ENCODE data around the gene KLHL2.
"Not testable (repeated sequence)": the region's sequence is repeated elsewhere in the genome, so short reads cannot be mapped to it uniquely, and the experiment has no call there.

KLHL2 gene, protein sequence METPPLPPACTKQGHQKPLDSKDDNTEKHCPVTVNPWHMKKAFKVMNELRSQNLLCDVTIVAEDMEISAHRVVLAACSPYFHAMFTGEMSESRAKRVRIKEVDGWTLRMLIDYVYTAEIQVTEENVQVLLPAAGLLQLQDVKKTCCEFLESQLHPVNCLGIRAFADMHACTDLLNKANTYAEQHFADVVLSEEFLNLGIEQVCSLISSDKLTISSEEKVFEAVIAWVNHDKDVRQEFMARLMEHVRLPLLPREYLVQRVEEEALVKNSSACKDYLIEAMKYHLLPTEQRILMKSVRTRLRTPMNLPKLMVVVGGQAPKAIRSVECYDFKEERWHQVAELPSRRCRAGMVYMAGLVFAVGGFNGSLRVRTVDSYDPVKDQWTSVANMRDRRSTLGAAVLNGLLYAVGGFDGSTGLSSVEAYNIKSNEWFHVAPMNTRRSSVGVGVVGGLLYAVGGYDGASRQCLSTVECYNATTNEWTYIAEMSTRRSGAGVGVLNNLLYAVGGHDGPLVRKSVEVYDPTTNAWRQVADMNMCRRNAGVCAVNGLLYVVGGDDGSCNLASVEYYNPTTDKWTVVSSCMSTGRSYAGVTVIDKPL

DNA sequence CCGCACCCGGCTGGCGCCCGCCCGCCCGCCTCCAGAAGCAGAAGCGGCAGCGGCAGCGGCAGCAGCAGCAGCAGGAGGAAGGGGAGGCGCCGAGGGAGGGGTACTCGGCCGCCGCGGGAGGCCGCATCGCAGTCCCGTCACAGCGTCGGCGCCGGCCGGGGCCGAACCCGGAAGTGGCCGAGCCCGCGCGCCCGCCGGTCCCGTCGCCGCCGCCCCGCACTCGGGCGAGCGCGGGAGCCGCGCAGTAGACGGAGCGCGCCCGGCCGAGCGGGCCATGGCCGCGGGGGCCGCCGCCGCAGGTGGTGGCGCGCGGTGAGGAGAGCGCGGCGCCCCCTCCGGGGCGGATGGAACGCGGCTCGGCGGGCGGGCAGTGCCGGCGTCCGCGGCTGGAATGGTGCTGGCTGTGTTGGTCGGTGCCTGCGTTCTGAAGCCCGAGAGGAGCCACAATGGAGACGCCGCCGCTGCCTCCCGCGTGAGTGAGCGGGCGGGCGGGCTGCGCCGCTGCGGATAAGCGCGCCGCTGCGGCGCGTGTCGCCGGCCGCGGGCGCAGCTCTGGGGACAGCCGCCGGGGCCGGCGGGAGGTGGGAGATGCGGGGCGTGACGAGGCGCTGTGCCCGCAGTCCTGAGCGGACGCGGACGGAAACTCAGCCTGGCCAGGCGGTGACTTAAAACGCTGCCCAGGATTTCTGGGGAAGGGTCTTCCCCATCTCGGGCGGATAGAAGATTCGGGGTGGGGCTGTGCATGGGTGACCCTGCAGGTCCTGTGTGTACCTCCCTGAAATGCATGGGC is at the start of gene KLHL2:
TSS of gene KLHL2 (plus strand) at position 131 of the 790 bp plus-strand sequence. CDS start at position 447, 316 bp downstream.
- peak within 1 kb of the TSS; percentile 89 to 95 for H3K4me3 ChIP-seq (ENCODE audit: low read depth in 1 of 2, low read length in 2 of 2)
- peaks cover 16 to 19% of the 10 kb centered on the region in 2 donors for H3K4me1 ChIP-seq (ENCODE audit: control insufficient read depth in 1 of 2, insufficient read depth in 2 of 2, low read length in 2 of 2)
- H3K9ac ChIP-seq (ENCODE audit: low read depth in 1 of 2, low read length in 2 of 2), result peak within 1 kb of the TSS; percentile 76 to 82
- no peaks in the 10 kb centered on the region for H3K9me3 ChIP-seq (ENCODE audit: control insufficient read depth in 1 of 2, low read length in 2 of 2)
- peak within 1 kb of the TSS; percentile 58 for H3K27ac ChIP-seq (ENCODE audit: low read depth, low read length)
- H3K27me3 ChIP-seq (ENCODE audit: control insufficient read depth in 1 of 2, insufficient read depth in 2 of 2, low read length in 2 of 2), result no peaks in the 10 kb centered on the region
- H3K36me3 ChIP-seq (ENCODE audit: control insufficient read depth in 1 of 2, insufficient read depth in 2 of 2, low read length in 2 of 2), result no peaks in the 10 kb centered on the region

DNA sequence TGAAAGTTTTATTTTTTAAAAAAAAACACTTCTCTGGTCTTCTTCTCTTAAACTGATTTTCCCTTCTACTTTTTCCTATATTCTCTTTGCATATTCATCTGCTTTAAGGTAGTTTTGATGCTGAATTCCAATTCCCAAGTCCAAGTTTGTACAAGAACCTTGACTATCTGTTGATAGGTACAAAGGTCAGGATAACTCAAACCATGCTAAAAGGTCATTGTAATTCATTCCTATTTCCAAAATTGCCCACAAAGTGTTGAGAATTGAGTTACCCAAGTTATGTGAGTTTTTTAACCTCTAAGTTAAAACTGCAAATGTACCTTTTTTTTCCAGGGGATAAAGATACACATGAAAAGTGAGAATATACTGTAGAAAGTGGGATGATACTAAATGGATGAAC is 48.6 kb upstream of the KLHL2 start:
- Histone ChIP-seq H3K9ac (ENCODE audit: low read depth in 1 of 2, low read length in 2 of 2) (no peak overlapping the region), H3K4me3 (ENCODE audit: low read depth in 1 of 2, low read length in 2 of 2) (no peak overlapping the region), H3K27me3 (ENCODE audit: control insufficient read depth in 1 of 2, insufficient read depth in 2 of 2, low read length in 2 of 2) (no peaks in the 10 kb centered on the region), H3K9me3 (ENCODE audit: control insufficient read depth in 1 of 2, low read length in 2 of 2) (no peaks in the 10 kb centered on the region), H3K36me3 (ENCODE audit: control insufficient read depth in 1 of 2, insufficient read depth in 2 of 2, low read length in 2 of 2) (no peaks in the 10 kb centered on the region), H3K27ac (ENCODE audit: low read depth, low read length) (no peak overlapping the region), H3K4me1 (ENCODE audit: control insufficient read depth in 1 of 2, insufficient read depth in 2 of 2, low read length in 2 of 2) (no peaks in the 10 kb centered on the region)

DNA sequence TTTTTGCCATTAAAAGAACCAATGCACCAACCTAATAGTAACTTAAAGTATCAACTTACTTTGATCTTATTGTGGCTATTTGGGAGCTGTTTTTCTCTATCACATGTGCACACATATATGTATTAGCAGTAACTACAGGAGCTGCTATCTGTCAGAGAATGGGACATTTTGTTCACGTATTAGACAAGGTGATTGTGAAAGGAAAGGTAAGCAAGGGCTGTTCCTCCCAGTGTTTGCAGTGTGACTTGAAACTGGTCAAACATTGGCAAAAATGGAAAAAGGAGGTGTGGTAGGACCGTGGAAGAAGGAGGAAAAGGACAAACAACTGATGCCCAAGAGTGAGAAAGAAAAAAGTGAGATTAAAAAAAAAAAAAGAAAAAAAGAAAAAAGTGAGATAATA is 43.1 kb upstream of the KLHL2 start:
- Histone ChIP-seq H3K27me3 (ENCODE audit: control insufficient read depth in 1 of 2, insufficient read depth in 2 of 2, low read length in 2 of 2) (no peaks in the 10 kb centered on the region), H3K27ac (ENCODE audit: low read depth, low read length) (no peak overlapping the region), H3K9ac (ENCODE audit: low read depth in 1 of 2, low read length in 2 of 2) (no peak overlapping the region), H3K36me3 (ENCODE audit: control insufficient read depth in 1 of 2, insufficient read depth in 2 of 2, low read length in 2 of 2) (no peaks in the 10 kb centered on the region), H3K9me3 (ENCODE audit: control insufficient read depth in 1 of 2, low read length in 2 of 2) (no peaks in the 10 kb centered on the region), H3K4me3 (ENCODE audit: low read depth in 1 of 2, low read length in 2 of 2) (no peak overlapping the region), H3K4me1 (ENCODE audit: control insufficient read depth in 1 of 2, insufficient read depth in 2 of 2, low read length in 2 of 2) (no peaks in the 10 kb centered on the region)

DNA sequence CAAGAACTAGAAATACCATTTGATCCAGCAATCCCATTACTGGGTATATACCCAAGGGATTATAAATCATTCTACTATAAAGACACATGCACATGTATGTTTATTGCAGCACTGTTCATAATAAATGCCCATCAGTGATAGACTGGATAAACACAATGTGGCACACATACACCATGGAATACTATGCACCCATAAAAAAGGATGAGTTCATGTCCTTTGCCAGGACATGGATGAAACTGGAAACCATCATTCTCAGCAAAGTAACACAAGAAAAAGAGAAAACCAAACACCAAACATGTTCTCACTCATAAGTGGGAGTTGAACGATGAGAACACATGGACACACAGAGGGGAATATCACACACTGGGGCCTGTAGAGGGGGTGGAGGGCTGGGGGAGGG is 40.5 kb upstream of the KLHL2 start:
- H3K27ac ChIP-seq (ENCODE audit: low read depth, low read length), result not testable (repeated sequence)

DNA sequence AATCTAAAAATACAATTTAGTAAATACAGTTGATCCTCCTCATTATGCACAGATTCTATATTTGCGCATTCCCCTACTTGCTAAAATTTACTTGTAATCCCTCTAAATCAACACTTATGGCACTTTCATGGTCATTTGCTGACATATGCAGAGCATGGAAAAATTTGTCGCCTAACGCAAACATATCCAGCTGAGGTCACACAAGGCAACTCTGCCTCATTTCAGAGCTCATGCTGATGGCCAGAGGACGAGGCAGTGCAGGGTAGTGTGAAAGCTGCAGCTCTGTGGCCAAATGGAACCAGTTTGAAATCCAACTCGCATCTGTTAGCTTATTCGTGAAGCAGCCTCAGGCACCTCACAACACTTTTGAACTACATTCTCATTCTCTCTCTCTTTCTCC is 39.7 kb upstream of the KLHL2 start:
- H3K9me3 ChIP-seq (ENCODE audit: control insufficient read depth in 1 of 2, low read length in 2 of 2), result no peaks in the 10 kb centered on the region
- H3K27me3 ChIP-seq (ENCODE audit: control insufficient read depth in 1 of 2, insufficient read depth in 2 of 2, low read length in 2 of 2), result no peaks in the 10 kb centered on the region
- H3K36me3 ChIP-seq (ENCODE audit: control insufficient read depth in 1 of 2, insufficient read depth in 2 of 2, low read length in 2 of 2), result no peaks in the 10 kb centered on the region
- no peak overlapping the region for H3K9ac ChIP-seq (ENCODE audit: low read depth in 1 of 2, low read length in 2 of 2)
- H3K27ac ChIP-seq (ENCODE audit: low read depth, low read length), result no peak overlapping the region
- H3K4me3 ChIP-seq (ENCODE audit: low read depth in 1 of 2, low read length in 2 of 2), result no peak overlapping the region
- H3K4me1 ChIP-seq (ENCODE audit: control insufficient read depth in 1 of 2, insufficient read depth in 2 of 2, low read length in 2 of 2), result no peaks in the 10 kb centered on the region

More for the DNA sequence above, 40.5 kb upstream of the KLHL2 start:
- H3K9ac ChIP-seq (ENCODE audit: low read depth in 1 of 2, low read length in 2 of 2); H3K36me3 ChIP-seq (ENCODE audit: control insufficient read depth in 1 of 2, insufficient read depth in 2 of 2, low read length in 2 of 2); H3K27me3 ChIP-seq (ENCODE audit: control insufficient read depth in 1 of 2, insufficient read depth in 2 of 2, low read length in 2 of 2); H3K9me3 ChIP-seq (ENCODE audit: control insufficient read depth in 1 of 2, low read length in 2 of 2); H3K4me3 ChIP-seq (ENCODE audit: low read depth in 1 of 2, low read length in 2 of 2); H3K4me1 ChIP-seq (ENCODE audit: control insufficient read depth in 1 of 2, insufficient read depth in 2 of 2, low read length in 2 of 2): not testable (repeated sequence)

DNA sequence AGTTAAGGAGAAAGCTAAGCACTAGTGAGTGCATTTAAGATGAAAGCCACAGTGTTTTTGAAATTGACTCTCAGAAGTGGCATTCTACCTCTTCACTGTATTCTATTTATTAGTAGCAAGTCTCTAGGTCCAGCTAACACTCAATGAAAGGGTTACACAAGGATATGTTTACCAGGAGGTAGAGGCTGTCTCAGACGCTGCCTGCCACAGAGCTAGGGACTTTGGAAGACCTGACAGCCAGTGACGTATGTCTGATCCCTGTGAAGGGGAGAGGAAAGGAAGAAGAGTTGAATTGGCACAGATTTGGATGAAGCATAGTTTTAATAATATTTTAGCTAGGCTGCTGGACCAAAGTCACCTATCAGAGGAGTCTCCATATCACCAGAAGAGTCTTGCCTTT is 36.5 kb upstream of the KLHL2 start:
- H3K27ac ChIP-seq (ENCODE audit: low read depth, low read length), result no peak overlapping the region
- no peak overlapping the region for H3K9ac ChIP-seq (ENCODE audit: low read depth in 1 of 2, low read length in 2 of 2)
- no peaks in the 10 kb centered on the region for H3K4me1 ChIP-seq (ENCODE audit: control insufficient read depth in 1 of 2, insufficient read depth in 2 of 2, low read length in 2 of 2)
- no peaks in the 10 kb centered on the region for H3K36me3 ChIP-seq (ENCODE audit: control insufficient read depth in 1 of 2, insufficient read depth in 2 of 2, low read length in 2 of 2)
- H3K4me3 ChIP-seq (ENCODE audit: low read depth in 1 of 2, low read length in 2 of 2), result no peak overlapping the region
- no peaks in the 10 kb centered on the region for H3K27me3 ChIP-seq (ENCODE audit: control insufficient read depth in 1 of 2, insufficient read depth in 2 of 2, low read length in 2 of 2)
- no peaks in the 10 kb centered on the region for H3K9me3 ChIP-seq (ENCODE audit: control insufficient read depth in 1 of 2, low read length in 2 of 2)

DNA sequence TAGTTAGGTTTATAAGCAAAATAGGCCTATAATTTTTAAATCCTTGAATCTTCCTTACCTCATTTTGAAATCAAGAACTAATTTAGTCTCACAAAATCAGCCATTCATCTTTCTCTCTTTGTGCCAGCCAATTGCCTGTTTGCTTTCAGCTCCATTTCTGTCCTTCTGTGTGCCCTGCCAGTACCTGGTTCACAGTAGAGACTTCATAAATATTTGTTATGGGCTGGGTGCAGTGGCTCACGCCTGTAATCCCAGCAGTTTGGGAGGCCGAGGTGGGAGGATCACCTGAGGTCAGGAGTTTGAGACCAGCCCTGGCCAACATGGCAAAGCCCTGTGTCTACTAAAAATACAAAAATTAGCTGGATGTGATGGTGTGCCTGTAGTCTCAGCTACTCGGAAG is 31.9 kb upstream of the KLHL2 start:
- H3K27me3 ChIP-seq (ENCODE audit: control insufficient read depth in 1 of 2, insufficient read depth in 2 of 2, low read length in 2 of 2); H3K4me1 ChIP-seq (ENCODE audit: control insufficient read depth in 1 of 2, insufficient read depth in 2 of 2, low read length in 2 of 2); H3K4me3 ChIP-seq (ENCODE audit: low read depth in 1 of 2, low read length in 2 of 2); H3K36me3 ChIP-seq (ENCODE audit: control insufficient read depth in 1 of 2, insufficient read depth in 2 of 2, low read length in 2 of 2); H3K9me3 ChIP-seq (ENCODE audit: control insufficient read depth in 1 of 2, low read length in 2 of 2); H3K27ac ChIP-seq (ENCODE audit: low read depth, low read length); H3K9ac ChIP-seq (ENCODE audit: low read depth in 1 of 2, low read length in 2 of 2): not testable (repeated sequence)

DNA sequence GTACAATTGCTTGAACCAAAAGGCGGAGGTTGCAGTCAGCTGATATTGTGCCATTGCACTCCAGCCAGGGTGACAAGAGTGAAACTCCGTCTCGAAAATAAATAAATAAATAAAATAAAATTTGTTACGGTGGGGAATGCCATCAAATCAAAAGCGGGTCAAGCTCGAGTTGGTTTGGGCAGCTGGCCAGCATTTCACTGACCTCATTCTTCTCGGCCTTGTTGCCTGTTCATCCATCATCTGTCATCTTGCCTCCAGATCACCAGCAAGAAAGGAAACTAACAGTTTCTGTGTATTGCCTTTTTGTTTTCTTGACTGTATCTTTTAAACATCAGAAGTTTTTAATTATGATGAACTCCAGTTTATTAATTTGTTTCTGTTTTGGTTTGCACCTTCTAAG is 31.5 kb upstream of the KLHL2 start:
- no peaks in the 10 kb centered on the region for H3K36me3 ChIP-seq (ENCODE audit: control insufficient read depth in 1 of 2, insufficient read depth in 2 of 2, low read length in 2 of 2)

DNA sequence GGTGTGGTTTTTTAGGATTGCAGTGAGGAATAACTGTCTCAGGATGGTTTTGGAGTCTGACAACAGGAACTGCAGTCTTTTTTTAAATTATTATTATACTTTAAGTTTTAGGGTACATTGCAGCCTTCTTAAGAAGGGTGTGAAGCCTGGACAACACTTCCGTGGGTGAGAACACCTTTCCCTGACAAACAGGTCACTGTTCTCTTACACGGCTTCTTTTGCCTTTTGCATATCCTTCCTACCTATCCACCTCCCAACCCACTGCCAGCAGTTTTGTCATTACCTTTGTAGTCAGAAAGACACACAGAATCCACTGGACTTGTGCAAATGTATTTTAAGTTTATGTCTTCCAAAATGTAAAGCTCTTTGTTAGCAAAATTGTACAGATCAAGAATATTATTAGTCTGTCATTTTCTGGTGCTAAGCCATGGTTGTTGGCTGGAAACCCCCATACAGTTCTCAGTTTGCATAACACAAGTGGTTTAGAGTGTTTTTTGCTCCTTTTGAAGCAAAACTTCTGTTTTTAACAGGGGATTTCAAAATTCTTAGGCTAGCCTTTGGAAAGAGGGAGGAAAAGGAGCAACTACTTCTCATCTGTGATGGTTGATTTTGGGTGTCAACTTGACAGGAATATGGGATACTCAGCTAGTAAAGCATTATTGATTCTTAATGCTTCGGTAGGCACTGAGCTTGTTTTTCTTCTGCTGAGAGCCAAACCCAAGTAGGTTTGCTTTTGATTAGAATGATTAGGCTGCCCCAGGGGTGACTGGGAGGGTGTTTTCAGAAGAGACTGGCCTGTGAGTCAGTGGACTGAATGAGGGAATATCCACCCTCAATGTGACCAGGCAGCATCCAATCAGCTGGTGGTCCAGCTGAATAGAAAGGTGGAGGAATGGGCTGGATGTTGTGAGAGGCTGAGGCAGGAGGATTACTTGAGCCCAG is 29.4 kb upstream of the KLHL2 start:
- Histone ChIP-seq H3K9ac (ENCODE audit: low read depth in 1 of 2, low read length in 2 of 2) (no peak overlapping the region), H3K4me3 (ENCODE audit: low read depth in 1 of 2, low read length in 2 of 2) (no peak overlapping the region), H3K36me3 (ENCODE audit: control insufficient read depth in 1 of 2, insufficient read depth in 2 of 2, low read length in 2 of 2) (no peaks in the 10 kb centered on the region), H3K9me3 (ENCODE audit: control insufficient read depth in 1 of 2, low read length in 2 of 2) (no peaks in the 10 kb centered on the region), H3K4me1 (ENCODE audit: control insufficient read depth in 1 of 2, insufficient read depth in 2 of 2, low read length in 2 of 2) (no peaks in the 10 kb centered on the region), H3K27me3 (ENCODE audit: control insufficient read depth in 1 of 2, insufficient read depth in 2 of 2, low read length in 2 of 2) (no peaks in the 10 kb centered on the region), H3K27ac (ENCODE audit: low read depth, low read length) (no peak overlapping the region)

More for the DNA sequence above, 31.5 kb upstream of the KLHL2 start:
- Histone ChIP-seq H3K9ac (ENCODE audit: low read depth in 1 of 2, low read length in 2 of 2) (no peak overlapping the region), H3K4me1 (ENCODE audit: control insufficient read depth in 1 of 2, insufficient read depth in 2 of 2, low read length in 2 of 2) (no peaks in the 10 kb centered on the region), H3K4me3 (ENCODE audit: low read depth in 1 of 2, low read length in 2 of 2) (no peak overlapping the region), H3K27me3 (ENCODE audit: control insufficient read depth in 1 of 2, insufficient read depth in 2 of 2, low read length in 2 of 2) (no peaks in the 10 kb centered on the region), H3K27ac (ENCODE audit: low read depth, low read length) (no peak overlapping the region), H3K9me3 (ENCODE audit: control insufficient read depth in 1 of 2, low read length in 2 of 2) (no peaks in the 10 kb centered on the region)
